Mesenteric fat pad (tissue), 1 donor: ENCODE results near the gene FKBP9. TPM values are rescaled to one million over a fixed set of nuclear protein-coding genes. Genes with fewer than 3 reads are reported as not detected.
"Not testable (repeated sequence)": the region's sequence is repeated elsewhere in the genome, so short reads cannot be mapped to it uniquely, and the experiment has no call there.

Experiments
- DNase-seq: peaks from one replicate; pipeline ENCODE4 v3.0.0-alpha.2; 2020; ENCODE audit warnings: low spot score
- total RNA-seq: library from RNA; stranded (reverse); fragmentation: NEBNext Ultra II Directional; extraction: Animal tissue kit (Norgen Biotek cat#: 25700); gene quantifications from one replicate; pipeline ENCODE4 v1.2.1, GENCODE V29; 2021
- donor health status: DM: yes; HTN: yes; CAD: no.

Gene FKBP9
- total RNA-seq, 1 donor from 2014 or later: 113 TPM

DNA sequence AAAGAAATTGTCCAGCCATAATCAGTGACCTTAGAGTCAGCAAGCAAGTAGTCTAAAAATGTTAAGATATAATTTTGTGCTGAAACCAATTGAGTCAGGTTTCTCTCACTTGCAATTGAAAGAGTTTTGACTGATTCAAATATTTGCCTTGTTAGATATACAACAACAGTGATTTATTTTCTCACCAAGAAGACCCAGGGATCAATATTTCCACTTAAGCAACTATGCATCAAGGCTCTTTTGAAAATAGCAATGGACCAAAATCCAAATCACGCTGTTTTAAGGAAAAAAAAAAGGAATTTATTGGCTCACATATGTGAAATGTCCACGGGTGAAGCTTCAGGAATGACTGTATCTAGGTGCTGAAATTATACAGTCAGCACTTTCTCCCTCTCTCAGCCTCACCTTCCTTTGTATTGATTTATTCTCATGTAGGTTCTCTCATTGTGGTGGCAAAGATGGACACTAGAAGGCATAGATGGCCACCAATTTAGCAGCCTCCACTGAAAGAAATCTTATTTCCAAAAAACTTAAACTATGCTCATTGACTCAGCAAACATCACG is 9.7 kb upstream of the FKBP9 start:
- DNase-seq: no peak

- no peak for DNase-seq
These were observed 9.0 kb upstream of the FKBP9 start for GRCh38 chr7:32948202-32948601.

DNA sequence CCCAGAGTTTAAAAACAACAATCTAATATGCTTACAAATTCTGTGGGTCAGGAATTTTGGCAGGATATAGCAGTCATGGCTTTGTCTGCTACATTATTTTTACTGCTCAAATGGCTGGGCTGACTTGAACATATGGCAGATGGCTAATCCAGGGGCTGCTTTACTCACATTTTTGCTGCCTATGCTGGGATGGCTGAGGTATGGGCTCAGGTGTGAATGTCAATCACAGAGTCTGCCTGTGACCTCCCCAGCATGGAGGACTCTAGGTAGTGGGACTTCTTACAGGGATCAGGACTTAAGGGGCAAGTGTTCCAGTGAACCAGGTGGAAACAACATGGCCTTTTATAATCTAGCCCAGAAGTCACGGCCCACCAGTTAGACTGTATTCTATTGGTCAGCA is 4.4 kb upstream of the FKBP9 start:
- no peak for DNase-seq

DNA sequence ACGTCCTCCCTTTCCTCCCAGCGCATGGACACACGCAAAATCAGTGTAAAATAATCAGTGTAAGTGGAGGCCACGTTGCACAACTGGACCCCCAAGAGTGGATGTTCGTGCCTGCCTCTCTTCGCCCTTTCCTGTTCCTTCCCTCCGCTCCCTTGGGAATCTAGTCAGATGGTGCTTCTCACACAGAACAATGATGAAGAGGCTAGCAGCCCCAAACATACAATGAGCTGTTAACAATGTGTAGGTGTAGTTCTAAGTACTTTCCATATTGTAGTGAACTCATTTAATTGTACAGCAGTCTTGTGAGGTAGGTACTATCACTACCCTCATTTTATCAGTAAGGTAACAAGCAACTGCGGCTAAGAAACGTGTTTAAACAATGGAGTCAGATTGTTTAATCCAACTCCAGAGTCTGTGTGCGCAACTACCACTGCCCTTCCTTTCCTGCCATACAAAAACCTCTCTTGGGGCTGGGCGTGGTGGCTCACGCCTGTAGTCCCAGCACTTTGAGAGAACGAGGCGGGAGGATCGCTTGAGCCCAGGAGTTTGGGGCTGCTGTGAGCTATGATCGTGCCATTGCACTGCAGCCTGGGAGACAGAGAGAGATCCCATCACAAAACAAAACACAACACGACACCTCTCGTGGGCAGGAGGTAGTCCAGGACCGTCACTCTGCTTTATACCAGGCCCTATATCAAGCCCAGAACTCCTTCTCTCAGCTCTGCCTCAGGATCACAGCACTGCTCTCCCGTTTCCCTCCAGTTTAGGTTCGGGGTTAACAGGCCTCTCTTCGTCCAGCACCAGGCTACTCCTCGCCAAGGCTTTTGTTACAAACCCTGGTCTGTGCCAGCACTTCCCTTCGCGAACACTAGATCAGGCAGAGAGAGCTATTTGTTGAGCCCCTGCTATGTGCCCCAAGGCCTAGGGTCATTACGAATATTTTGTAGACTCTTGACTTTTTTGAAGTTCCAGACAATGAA is 1.1 kb downstream of the FKBP9 start:
- DNase-seq: no peak

- not testable (repeated sequence) for DNase-seq
These were observed 6.7 kb downstream of the FKBP9 start for GRCh38 chr7:32963880-32964301.

- DNase-seq: not testable (repeated sequence)
These were observed 7.4 kb downstream of the FKBP9 start for GRCh38 chr7:32964461-32965159.

DNA sequence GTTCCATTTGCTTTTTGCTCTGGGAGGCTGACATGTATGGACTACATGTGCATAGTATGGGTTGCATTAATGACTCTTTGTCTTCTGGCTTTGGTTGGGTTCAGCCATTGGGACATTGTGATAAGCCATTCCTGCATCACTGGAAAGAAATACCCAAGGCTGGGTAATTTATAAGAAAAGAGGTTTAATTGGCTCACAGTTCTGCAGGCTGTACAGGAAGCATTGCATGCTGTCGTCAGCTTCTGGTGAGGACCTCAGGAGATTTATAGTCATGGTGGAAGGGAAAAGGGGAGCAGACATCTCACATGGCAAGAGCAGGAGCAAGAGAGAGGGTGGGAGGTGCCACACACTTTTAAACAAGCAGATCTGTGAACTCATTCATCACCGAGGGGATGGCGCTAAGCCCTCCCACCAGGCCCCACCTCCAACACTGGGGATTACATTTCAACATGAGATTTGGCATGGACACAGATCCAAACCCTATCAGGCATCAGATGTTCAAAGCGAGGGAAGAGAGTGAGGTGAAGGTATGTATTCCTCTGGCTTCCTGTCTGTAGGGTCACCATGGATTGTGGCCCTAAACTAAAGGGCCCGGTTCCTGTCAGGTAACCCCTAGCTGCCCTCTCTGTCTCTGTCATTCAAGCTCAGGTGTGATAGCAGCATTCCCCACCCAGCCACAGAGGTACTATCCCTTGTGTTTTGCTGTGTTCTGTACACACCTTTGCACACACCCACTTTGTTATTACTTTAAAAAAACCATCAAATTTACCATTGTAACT is 9.4 kb downstream of the FKBP9 start:
- not testable (repeated sequence) for DNase-seq

DNA sequence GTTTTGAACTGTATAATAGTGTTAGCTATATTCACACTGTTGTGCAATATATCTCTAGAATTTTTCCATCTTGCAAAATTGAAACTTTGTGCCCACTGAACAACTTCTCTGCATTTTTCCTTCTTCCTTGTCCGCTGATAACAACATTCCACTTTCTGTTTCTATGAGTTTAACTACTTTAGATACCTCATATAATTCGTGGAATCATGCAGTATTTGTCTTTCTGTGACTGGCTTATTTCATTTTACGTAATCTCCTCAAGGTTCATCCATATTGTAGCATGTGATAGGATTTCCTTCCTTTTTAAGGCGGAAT is 10.0 kb downstream of the FKBP9 start:
- not testable (repeated sequence) for DNase-seq

DNA sequence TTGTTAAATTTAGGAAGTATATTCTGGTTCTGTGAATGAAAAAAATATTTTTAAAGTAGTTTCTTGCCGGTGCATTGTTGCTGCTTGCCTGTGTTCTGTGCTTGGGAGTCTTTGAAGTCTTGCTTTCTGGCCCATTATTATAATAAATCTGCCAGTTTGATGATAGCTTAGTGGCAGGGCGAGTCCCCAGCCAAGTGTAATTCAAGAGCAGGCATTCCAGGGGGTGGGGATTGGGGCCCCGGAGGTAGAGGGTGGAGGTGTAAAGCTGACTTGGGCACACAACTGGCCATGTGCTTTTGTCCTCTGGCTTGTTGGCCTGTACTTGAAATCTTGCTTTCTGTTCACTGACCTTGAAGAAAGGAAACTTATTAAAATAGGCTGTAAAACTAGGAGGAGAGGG is 14.7 kb downstream of the FKBP9 start:
- not testable (repeated sequence) for DNase-seq

DNA sequence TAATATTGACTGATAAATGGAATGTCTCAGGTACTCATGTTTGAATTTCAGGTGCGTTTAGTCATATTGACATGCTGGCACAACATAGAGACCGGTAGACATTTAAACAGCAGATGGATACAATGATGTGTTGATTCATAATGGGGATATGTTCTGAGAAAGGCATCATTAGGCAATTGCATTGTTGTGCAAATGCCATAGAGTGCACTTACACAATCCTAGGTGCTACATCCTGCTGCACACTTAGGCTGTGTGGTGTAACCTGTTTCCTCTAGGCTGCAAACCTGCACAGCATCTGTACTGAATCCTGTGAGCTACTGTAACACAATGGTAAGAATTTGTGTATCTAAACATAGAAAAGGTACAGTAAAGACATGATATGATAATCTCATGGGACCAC is 19.9 kb downstream of the FKBP9 start:
- DNase-seq: not testable (repeated sequence)

- not testable (repeated sequence) for DNase-seq
These were observed 22.0 kb downstream of the FKBP9 start for GRCh38 chr7:32979246-32979645.

DNA sequence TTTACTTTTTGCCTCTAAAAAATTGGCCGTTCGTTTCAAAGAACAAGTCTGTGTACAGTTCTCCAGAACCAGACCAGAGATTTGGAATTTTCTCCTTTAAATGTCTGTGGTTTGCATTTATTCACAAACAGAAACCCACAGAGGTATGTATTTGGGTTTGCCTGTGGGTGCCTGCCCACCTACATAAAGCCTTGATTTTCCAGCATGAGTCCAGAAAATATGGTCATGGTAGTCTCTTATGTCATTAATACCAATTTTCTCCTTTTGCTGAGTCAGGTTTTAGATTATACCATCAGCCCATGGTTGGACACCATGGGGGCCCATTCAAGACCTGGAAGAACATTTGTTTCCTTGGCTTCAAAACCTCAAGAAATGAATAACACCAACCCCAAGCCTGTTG is 22.7 kb downstream of the FKBP9 start:
- DNase-seq: not testable (repeated sequence)

DNA sequence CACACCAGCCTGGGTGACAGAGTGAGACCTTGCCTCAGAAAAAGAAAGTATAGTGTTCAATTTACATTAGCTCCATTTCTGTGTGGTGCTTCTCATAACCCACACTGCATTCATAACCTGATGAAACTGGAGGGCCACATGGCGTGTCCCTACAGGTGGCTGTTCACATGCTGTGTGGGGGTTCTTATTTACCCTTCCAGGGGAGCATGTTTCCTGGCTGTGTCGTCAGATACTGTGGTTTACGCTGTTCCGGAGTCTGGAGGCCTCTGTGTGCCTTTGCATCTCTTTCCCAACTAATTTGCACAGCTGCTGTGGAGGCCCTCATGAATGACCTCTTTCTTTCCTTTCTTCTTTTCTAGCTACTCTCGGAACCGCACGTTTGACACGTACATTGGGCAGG is 30.9 kb downstream of the FKBP9 start:
- DNase-seq: not testable (repeated sequence)

DNA sequence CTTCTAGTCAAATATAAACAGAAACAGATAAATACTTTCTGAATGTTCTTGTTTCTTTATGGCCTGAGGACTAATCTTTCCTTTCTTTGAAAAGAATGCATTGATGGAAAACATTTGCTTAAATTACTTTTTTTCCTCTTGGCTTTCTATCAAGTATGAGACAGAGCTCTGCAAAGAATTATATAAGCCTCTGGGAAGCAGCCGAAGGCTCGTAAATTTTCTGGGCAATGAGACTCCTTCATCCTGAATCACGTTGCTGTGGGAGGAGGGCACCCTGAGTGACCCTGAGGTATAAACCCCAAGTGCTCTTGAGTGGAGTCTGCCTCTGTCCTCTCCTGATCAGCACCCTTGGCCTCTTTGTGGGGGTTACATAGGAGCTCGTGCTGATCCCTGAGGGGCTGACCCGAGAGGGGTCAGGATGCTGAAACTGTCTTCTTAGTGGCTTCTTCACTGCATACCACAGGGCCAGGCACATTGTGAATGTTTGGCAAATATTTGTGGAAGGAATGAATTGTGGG is 33.9 kb downstream of the FKBP9 start:
- DNase-seq: not testable (repeated sequence)

DNA sequence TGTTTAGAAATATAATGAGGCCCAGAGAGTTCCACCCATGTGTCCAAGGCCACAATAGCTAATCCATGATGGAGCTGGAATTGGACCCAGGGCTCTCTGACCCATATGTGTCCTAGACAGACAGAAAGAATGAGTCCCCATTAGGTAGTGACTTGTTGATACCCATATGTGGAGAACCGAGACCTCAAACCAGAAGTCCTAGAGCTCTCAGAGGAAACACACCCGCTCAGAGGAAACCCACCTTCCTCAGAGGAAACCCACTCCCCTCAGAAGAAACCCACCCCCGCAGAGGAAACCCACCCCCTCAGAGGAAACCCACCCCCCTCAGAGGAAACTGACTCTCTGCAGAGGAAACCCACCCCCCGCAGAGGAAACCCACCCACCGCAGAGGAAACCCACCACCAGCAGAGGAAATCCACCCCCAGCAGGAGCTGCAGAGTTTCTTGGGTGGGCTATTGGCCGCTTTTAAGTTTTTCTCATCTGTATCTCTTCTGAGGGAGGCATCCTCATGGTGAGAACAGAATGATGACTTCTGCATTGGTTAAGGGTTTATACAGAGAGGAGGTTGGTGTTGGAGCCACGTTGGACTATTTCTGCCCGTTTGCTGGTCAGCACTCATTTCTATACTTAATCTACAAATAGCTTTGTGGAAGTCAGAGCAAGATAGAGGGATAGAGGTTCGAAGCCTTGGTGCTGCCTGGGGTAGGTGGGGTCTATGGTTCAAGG is 34.9 kb downstream of the FKBP9 start:
- not testable (repeated sequence) for DNase-seq

DNA sequence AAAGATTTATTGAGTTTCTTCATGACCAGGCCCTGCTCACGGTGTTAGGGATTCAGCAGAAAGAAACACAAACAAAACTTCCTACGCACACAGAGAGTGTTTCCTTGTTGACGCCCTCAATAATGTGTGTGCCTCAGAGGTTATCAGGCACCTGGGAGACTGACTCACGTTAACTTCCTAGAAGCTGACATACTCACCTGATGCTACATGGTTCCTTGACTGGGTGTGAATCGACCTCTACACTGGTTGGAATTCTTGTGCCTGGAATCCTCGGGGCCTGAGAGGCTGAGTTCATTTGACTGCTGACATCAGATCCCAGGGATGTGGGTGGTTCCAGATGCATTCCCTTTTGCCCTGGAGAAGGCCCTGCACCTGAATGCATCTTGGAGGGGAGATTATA is 35.5 kb downstream of the FKBP9 start:
- not testable (repeated sequence) for DNase-seq

GRCh38 chr7:32997956-32998355 is 40.7 kb downstream of the FKBP9 start:
- DNase-seq: not testable (repeated sequence)

GRCh38 chr7:32998361-32999171 is 41.3 kb downstream of the FKBP9 start:
- not testable (repeated sequence) for DNase-seq

GRCh38 chr7:32999380-32999779 is 42.1 kb downstream of the FKBP9 start:
- not testable (repeated sequence) for DNase-seq
